ENCODE data around the gene KRT80.

Gene KRT80

DNA sequence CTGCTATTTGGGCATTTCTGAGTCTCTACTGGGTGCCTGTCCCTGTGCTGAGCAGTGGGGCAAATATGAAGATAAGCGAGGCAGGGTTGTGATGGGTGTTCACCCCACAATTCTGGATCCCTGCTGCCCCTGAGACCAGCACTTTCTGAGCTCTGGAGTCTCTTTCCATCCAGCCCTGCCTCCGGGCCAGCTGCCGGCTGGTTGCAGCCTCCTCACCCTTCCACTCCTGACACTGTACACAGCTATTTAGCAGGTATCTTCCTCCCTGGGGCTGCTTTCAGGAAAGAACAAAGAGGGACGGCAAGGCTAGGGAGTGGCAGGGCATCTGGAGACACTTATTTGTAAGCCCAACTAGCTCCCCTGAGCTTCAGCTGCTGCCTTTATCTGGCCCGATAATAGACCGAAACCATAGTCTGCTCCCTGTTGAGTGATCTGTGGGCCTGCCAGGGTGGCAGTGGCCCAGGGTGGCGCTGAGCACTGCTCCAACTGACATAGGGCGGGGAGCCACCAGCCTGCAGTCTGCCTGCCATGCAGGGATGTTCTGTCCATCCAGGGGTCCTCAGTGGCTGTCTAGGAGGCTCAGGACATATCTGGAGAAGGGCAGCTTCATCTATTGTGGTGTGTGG is 7.6 kb upstream of the KRT80 start:
- in situ Hi-C loops (cut with MboI; ENCODE audit: low sequenced_read_pairs): no loop called here

DNA sequence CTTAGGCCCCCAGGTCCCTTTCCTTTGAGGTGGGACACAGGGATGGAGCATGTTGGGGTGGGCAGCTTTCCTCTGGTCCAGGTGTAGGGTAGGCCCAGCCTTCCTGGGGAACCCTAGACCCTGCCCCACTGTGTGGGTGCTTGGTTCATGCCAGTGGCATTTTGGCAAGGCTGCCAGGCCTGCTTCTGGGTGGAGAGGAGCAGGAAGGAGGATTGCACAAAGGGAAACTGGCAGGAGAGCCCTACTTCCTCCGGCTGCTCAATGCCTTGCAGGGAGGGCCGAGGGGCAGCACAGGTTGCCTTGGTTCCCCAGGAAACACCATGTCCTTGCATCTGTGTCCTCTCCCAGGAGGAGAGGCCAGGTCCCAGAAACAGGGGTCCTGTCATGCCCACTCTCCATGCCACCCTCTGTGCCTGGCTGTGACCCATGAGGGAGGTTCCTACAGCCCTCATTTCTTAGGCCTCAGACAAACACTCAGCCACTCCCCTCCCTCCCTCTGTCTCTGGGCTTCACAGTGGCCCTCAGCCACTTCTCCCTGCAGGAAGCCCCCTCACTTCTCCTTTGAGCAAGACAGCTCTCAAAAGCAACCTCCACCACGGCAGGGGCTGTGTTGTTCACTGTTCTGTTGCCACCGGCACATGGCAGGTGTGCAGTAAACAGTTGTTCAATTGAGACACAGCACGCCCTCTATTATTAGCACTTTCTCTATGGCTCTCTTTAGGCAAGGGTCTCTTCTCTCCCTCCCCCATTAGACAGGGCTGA is 6.8 kb upstream of the KRT80 start:
- in situ Hi-C loops (cut with MboI; ENCODE audit: low sequenced_read_pairs): no loop called here

GRCh38 chr12:52197371-52198231 is 5.8 kb upstream of the KRT80 start:
- in situ Hi-C loops (cut with MboI; ENCODE audit: low sequenced_read_pairs): no loop called here

DNA sequence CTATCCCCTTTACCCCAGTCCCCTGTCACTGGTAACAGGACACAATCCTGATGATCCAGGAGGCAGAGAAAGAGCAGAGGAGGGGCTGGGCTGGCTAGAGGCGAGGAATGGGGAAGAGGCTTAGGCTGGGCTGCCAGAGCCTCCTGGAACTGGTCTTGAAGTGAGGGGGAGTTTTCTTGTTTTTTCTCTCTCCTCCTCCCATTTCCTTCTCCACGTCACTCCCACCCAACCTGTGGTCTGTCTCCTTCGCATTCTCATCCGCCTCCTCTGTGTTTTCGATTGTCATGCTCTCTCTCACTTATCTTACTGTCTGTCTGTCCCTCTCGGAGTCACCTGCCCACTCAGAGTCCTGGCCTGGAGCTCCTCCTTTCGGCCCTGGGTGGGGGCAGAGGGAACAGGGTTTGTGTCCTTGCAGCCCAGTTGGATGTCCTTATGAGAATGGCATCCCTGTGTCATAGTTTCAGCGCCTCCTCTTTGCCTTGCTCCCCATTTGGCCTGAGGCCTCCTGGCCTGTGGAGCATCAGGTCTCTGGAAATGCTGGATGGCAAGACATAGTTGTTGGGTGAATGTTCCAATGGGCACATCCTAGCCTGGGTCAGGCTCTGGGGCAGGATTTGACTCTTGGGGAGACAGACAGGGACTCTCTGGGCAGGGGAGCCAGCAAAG is 3.4 kb upstream of the KRT80 start:
- in situ Hi-C loops (cut with MboI; ENCODE audit: low sequenced_read_pairs): no loop called here

DNA sequence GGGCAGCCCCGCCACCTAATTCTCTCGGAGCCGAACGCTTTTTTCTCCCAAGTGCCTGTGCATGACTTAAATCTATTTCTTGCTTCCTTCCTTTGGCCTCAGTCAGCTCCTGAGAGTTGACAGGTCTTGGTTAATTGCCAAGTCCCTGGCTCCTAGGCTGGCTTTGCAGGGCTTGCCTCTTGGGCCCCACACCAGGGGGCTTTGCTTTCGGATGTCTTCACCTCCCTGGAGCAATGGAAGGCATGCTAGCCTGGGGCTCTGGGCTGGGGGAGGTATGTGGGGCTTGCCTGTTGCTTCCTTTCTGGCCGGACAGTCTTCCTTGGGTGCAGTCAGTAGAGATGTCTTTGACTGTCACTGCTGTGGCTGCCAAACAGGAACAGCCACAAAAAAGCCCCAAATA is 2.2 kb upstream of the KRT80 start:
- in situ Hi-C loops (cut with MboI; ENCODE audit: low sequenced_read_pairs): no loop called here

DNA sequence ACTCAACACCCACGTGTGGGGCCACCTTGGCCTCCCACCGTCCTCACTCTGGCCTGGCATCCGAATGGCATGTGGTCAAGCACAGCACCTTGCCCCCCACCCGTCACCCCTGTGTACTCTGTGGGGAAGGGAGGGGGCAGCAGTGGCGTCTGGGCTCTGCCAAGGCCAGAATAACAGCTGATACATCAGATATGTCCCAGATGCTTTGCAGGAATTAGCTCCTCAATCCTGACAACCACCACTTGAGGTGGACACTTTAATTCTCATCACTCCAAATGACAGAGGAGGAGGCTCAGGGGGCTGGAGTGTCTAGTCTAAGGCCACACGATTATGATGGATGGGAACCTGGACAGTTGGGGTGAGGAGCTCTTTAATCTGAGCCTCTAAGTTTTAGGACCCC is 1.7 kb upstream of the KRT80 start:
- in situ Hi-C loops (cut with MboI; ENCODE audit: low sequenced_read_pairs): no loop called here

GRCh38 chr12:52190860-52191729 is 719 bp downstream of the KRT80 start:
- in situ Hi-C loops (cut with MboI; ENCODE audit: low sequenced_read_pairs): no loop called here

DNA sequence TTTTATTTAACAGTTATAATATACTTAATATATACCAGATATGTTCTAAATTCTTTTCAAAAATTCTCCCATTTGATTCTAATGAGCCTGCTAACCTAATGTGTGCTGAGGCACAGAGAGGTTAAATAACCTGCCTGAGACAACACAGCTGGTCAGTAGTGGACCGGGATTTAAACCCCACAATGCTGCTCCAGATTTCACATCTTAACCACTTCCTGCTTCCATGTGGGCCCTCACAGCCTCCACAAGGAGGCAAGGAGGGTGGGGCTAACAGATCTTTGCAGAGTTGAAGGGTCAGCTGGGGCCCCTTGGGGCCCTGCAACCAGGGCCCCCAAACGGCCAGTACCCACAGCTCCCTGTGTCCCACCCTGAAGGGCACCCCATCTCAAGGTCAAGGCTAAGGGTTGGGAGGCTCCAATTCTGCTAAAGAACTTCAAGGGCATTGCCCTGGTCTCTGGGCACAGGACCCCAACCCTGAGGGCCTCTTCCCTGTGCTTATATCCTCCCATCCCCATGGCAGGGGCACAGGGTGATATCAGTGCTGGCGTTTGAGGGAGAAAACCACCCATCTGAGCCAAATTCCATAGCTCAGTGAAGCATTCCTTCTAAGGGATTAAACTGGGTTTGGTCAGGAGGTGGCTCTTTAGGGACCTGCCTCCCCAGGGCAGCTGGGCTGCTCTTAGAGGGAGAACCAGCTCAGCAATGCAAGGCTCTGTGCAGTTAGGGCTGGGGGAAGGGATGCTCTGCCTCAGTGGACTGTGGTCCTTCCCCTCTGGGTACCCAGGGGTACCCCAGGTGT is 2.2 kb downstream of the KRT80 start:
- in situ Hi-C loops (cut with MboI; ENCODE audit: low sequenced_read_pairs): no loop called here

- in situ Hi-C loops (cut with MboI; ENCODE audit: low sequenced_read_pairs): no loop called here
These were observed 3.2 kb downstream of the KRT80 start for GRCh38 chr12:52188658-52189057.

DNA sequence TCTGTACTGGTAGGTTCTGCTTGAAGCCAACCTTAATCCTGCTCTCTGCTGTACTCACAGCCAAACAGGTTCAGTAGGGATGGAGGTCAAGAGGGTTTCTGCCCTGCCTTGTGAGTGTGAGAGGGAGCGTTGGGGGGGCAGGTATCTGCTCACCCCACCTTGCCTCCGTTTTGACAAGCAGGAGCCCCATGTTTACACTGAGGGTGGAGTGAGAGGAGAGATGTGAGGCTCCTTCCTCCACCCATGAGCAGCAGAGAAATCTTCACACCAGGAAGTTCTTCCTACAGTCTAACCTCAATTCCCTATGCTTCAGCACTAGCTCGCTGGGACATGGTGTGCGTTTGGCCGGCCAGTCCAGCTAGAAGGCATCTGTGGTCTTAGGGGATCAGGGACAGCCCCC is 4.2 kb downstream of the KRT80 start:
- in situ Hi-C loops (cut with MboI; ENCODE audit: low sequenced_read_pairs): no loop called here

DNA sequence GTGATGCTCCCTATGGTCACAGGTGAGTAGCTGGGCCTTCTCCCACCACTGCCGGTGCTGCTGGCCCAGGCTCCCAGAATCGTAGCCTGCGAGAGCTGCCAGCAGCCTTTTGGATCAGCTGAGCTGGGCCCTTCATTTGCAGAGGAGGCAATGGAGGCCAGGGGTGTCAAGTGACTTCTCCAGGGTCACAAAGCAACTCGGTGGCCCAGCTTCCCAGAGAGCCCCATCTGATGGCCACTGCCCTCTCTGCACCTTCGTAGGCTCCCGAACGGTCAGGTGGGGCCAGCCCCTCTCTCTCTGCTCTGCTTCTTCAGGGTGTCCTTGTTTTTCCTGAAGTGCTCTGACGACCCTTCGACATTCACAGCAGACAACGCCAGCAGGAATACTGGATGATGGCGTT is 4.6 kb downstream of the KRT80 start:
- in situ Hi-C loops (cut with MboI; ENCODE audit: low sequenced_read_pairs): no loop called here

- in situ Hi-C loops (cut with MboI; ENCODE audit: low sequenced_read_pairs): no loop called here
These were observed 5.5 kb downstream of the KRT80 start for GRCh38 chr12:52186118-52186840.

DNA sequence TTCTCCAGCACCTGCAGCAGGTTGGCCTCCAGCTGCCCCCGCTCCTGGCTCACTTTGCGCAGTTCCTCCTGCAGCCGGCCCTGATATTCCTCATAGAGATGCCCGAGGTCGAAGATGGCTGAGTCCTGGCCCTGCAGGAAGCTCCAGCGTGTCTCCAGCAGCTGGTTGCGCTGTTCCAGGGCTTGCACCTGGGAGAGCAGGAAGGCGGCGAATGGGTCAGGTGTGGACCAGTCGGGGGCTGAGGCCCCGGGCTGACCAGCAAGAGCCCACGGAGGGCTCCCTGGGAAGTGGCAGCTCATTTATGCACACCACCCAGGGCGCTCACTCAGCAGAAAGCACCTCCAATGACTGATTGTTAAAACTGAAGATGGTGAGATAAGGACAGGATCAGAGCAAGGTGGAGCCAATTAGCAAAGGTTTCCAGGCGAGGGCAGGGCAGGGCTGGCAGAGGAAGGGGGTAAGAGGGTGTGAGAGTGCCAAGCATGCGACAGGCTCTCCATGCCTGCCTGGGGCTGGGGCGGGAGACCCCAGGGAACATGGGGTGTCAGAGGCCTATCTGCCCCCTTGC is 6.3 kb downstream of the KRT80 start:
- in situ Hi-C loops (cut with MboI; ENCODE audit: low sequenced_read_pairs): no loop called here

DNA sequence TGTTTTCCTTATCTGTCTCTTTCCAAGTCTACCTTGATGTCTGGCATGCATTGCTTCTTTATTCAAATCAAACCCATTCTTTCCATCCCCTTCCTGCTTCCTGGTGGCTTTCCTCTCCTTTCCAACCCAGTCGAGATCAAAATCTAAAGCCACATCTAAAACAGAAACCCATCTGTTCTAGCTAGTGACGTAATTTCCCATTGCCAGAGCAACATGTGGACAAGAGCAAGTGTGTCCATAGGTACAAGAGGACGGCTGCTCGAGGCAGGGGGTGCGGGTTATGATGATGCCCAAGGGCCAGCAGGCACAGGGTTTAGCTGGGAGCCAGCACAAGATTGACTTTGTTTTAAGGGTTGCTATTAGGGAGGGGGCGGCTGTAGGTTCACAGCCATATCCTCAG is 7.0 kb downstream of the KRT80 start:
- in situ Hi-C loops (cut with MboI; ENCODE audit: low sequenced_read_pairs): no loop called here

DNA sequence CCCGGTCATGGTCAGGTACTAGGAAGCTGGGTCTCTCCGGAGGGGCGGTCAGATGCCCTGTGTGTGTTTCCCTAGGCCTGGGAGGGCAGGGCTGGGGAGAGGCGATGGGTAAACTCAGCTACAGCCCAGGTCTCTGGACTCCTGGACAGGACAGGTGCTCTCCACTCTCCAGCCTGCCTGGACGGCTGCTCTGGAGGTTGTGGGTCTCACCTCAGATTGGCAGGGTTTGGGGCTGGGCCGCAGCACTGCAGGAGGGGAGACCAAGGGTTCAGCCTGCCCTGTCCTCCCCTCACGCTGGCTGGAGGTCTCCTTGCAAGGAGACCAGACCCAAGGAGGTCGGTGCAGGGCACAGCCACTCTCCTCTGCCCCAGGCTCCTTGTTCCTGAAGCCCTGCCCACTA is 7.8 kb downstream of the KRT80 start:
- in situ Hi-C loops (cut with MboI; ENCODE audit: low sequenced_read_pairs): no loop called here

- in situ Hi-C loops (cut with MboI; ENCODE audit: low sequenced_read_pairs): no loop called here
These were observed 8.3 kb downstream of the KRT80 start for GRCh38 chr12:52183544-52183910.

DNA sequence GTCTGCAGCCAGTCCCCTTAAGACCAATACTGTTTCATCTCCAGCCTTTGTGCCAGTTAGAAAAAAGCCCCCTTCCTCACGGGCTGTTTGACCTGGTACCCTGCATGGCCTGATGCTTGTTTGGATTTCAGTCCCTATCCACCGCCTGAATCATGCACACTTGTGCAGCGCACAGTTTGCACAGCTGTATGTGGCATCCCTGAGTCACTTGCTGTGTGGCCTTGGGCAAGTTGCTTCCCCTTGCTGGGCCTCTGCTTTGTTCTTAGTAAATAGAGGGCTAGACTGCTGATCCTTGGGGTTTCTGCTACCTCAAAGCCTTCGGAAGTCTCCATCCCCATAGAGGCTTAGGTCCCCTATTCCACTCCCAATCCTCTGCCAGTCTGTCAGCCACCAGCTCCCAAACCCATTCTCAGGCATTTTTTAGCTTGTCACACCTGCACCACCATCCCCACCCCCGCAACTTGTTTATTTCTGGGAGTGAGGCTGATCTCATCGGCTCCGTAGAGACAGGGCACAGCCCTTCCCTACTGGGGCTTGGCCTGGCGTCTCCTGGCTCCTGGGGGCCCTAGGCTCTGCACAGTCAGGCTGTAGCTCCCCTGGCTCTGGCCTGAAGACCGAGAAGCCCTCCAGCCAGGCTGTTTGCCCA is 8.8 kb downstream of the KRT80 start:
- in situ Hi-C loops (cut with MboI; ENCODE audit: low sequenced_read_pairs): no loop called here

DNA sequence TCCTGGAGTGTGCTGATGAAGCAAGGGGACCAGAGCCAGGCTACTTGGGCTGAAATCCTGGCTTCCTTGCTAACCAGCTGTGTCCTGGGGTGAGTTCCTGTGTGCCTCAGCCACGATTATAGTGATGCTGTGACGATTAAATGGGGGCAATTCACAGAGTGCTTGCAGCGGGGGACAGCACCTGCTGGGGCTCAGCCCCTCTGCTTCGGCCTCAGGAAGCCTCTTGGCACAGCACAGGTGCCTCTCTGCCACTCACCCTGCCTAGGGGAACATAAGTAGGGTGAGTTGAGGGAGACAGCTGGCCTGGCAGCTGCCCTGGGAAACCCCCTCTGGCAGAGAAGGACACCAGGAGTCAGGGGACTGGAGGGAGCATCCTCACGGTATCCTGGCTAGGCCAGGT is 9.4 kb downstream of the KRT80 start:
- in situ Hi-C loops (cut with MboI; ENCODE audit: low sequenced_read_pairs): no loop called here
